Suppressor macrophage (primary cell): Measurements from ENCODE around the gene USP34.
"Not testable (repeated sequence)": the region's sequence is repeated elsewhere in the genome, so short reads cannot be mapped to it uniquely, and the experiment has no call there.

ENCODE experiments used
- DNase-seq, 4 experiments: peaks; one replicate each; pipeline ENCODE4 v3.0.0-alpha.2; 2020 to 2022

The USP34 gene

DNA sequence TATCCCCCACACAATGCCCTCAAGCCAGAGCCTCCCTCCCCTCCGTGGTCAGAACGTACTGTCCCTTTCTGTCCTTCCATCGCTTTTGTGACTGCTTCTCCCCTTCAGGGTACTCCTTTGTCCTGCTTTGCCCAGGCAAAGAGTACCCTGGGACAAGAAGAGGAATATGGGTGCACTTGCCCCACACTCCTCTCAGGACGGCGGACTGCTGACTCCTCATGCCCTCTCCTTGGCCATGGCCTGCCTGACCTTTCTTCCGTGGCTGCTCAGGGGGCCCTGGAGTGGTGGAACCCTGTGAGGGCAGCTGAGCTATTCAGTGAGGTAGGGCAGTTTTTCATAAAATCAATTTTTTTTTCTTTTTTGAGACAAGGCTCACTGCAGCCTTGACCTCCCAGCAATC lies 290.2 kb downstream of the USP34 start:
- DNase-seq, result no peak

DNA sequence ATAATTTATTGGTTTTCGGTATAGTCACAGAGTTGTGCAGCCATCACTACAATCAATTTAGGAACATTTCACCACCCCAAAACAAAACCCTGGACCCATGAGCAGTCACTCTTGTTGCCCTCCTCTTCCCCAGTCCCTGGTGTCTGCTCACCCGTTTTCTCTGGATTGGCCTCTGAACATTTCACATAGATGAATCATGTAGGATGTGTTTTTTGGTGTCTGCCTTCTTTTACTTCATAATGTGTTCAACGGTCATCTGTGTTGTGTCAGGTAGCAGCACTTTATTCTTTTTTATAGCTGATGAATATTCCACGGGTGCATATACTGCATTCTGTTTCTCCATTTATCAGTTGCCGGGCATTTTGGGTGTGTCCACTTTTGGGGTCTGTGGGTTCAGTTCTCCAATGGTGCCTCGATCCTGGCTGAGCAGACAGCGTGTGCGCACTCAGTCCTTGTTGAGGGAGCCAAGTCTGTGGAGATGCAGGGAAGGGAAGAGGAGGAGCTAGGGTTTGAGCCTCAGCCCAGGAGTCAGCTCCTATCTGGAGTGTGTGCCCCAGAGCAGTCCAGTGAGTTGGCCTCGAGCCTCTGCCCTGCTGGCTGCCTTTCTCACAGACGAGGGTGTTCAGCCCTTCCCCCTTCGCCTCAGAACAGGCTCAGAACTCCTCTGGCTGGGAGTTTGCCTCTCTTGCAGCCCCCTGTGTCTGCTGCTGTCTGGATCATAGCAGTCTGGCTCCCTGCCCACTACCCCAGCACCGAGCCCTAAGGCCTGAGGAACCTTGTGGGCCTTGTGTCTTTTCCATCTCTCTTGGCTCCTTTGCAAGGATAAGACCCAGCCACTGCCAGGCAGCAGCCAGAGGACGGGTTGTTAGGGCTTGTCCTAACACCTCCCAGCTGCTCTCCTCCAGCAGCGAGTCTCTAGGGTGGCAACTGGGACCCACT lies 290.9 kb downstream of the USP34 start:
- no peak for DNase-seq

DNA sequence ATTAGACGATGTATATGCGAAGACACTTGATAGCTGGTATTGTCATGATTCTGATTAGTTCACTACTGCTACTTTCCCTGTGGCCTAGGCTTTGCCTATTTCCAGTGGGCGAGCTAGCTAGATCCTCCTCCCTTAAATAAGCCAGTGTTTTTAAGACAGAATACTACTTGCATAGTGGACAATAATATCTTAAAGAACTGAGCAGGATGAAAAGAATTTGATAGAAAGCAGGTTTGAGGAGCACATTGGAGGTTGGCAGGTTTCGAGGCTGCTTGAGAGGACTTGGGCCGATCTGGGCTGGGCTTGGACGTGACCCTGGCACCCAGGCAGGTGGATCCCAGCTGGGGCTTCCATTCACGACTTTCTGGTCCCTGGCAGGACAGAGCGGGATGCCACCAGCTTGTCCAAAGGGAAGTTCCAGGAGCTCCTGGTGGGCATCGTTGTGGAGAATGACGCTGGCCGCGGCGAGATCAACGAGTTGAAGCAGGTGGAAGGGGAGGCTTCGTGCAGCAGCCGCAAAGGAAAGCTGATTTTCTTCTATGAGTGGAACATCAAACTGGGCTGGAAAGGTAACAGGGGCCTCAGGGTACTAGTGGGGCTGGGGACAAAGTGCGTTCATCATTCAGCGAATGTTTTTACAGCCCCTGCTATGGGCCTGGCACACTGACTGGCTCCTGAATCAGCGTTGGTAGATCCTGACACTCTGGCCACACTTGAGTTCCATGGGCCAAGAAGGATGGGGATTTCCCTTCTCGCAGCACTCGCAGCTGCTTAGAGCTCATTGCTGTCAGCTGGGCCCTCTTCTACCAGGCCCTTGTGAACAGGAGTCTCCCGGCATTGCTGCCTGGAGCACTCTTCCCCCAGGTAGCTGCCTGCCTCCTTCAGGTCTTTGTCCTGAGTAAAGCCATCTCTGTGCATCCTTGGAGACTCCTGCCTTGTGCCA lies 292.0 kb downstream of the USP34 start:
- DNase-seq, result no peak

DNA sequence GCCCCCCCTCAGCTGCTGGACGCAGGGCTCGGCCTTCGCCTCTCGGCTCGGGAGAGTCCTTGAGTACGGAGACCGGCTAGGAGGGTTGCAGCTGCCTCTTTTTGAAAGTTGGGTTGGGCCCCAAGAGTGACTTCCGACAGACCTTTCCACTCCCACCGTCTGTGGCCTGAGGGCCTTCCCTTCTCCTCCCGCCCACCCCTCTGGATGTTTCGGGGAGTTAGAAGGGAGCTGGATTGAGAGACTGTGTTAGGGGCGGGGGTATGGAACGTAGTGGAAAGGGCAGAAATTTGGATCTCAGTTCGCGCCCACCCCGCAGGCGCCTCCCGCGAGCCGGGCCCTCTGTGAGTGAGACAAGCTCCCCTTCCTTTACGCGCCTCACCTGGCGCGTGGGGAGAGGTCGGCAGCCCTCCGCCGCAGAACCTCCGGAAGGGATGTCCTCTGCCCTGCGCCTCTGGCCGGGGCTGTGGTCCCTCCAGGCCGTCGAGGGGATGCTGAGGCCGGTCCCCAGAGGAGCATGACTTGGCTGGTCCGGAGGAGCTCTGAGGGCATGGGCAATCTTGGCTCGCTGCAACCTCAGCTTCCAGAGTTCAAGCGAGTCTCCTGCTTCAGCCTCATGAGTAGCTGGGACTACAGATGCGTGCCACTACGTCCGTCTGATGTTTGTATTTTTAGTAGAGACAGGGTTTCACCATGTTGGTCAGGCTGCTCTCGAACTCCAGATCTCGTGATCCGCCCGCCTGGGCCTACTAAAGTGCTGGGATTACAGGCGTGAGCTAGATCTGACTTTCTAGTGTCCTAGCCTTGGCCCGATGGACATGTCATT lies 292.9 kb downstream of the USP34 start:
- peak; percentile 59 to 68 (median 66) for DNase-seq

DNA sequence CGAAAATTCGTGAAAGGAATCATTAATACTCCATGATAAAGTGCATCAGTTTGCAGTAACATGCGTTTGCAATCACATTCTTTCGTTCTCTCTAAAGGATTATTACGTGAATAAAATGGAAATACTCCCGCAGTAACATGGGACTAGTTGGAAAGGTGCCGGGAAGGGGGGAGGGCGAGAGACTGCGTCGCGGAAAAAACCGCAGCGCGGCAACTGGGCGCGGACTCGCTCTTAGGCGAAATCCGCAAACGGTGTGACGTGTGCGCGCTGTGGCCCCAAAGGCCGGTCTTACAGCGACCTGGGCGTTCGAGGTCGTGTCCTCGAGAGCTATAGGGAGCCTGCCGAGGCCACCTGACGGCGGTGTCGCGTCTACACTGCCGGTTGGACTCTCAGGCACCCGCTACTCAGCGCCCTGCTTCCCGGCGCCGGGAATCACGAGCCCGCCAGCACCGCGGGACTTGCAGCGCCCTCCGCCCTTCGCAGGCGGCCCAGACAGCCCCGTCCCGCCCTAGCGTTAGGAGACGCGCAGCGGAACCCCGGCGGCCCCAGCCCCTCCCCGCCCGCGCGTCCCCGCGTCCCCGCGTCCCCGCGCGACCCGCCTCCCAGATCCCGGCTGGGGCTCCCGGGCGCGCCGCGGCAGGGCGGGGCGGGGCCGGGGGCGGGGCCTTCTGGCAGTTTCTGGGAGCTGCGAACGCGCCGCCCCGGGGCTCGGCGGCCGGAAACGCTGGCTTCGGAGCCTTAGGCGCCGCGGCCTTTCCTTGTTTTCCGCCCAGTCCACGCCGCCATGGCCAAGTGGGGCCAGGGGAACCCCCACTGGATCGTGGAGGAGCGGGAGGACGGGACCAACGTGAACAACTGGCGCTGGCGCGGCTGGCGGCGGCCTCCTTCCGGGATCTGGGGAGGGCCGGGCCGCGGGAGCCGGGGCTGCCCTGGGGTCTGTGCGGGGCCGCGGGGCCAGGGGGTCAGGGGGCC lies 293.8 kb downstream of the USP34 start:
- DNase-seq, result peak; percentile 97 to 99 (median 98)

DNA sequence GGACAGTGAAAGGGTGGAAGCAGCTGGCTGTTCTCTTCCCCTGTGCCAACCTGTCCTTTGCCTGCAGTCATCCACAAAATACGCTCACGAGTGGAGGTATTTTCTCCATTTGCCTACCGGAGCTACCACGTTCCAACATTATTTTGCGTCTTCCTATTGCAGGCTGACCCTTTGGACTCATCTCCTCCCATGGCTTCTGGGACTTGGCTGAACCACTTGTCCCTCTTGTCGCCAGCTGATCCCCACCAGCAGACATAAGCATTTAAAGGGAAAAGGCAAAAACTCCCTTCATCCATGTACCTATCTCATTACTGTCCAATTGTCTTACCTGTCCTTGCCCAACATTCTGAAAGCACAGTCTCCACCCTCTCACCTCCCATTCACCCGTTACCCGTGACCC lies 295.9 kb downstream of the USP34 start:
- no peak for DNase-seq

DNA sequence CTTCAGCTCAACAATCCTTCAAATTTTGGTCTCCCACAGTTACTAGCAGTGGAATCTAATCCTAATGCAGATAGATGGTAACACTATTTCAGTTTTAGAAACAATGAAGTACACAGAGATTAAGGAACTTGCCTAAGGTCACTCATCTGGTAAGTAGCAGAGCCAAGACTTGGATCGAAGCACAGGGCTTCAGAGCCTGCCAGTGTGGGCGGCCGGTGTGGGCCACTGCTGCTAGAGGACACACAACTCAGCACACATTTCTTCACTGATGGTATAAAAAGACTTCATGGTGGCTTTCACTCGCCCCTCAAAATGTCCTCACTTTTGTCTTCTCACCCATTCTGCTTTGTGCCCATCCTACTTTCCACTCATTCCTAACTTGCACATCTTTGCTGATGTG lies 297.8 kb downstream of the USP34 start:
- DNase-seq, result peak; percentile 53 to 79 (median 72)

DNA sequence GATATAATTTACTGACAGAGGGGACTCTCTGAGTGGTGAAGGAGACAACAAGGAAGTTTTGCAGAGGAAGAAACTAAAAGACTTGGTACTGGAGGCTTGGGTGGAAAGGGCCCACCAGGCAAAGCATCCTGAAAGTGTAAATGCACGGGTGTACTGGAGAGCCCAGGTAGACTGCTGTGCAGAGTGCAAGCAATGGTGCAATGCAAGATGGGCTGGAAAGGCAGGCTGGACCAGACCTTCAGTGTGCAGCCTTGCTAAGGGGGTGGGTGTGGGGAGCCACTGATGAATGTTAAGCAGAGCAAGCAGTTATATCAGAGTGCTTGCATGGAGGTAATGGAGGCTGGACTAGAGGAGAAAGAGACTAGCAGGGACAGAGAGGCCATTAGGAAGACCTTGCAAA lies 298.2 kb downstream of the USP34 start:
- DNase-seq, result no peak

DNA sequence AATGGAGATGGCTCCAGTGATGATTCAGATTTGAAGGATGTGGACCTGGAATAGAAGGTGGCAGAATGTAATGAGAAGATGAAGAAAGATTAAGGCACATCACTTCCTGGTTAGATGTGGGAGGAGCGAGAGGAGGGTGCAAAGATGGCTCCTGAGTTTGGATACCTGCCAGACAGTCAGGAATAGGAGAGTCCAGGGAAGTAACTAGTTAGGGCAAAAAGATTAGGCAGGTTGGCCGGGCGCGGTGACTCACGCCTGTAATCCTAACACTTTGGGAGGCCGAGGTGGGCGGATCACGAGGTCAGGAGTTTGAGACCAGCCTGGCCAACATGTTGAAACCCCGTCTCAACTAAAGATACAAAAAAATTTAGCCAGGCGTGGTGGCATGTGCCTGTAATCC lies 303.3 kb downstream of the USP34 start:
- no peak for DNase-seq

DNA sequence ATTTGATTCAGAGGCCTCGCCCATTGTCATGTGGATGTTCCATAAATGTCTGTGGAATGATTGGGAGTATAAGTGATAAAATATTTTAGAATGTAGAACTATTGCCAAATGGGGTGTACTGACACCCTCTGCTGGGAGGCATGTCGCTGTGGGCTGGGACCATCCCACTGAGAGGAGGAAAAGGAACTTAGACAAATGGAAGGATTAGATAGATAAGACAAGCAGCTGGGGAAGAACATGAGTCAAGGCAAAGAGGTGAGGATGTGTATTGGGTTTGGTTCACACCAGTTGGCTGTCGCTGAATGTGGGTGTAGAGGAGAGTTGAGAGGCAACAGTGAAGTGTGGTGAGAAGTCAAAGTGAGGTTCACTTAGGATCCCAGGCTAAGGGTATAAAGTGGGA lies 304.9 kb downstream of the USP34 start:
- peak in 3 of 4 experiments; percentile 23 to 41 (median 28) for DNase-seq

DNA sequence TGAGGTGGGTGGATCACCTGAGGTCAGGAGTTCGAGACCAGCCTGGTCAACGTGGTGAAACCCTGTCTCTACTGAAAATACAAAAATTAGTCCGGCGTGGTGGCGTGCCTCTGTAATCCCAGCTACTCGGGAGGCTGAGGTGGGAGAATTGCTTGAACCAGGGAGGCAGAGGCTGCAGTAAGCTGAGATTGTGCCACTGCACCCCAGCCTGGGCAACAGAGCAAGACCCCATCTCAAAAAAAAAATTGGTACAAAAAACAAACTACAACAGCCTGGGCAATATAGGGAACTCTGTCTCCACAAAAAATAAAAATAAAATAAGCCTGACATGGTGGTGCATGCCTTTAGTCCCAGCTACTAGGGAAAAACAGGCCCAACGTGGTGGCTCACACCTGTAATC lies 305.8 kb downstream of the USP34 start:
- DNase-seq, result not testable (repeated sequence)

DNA sequence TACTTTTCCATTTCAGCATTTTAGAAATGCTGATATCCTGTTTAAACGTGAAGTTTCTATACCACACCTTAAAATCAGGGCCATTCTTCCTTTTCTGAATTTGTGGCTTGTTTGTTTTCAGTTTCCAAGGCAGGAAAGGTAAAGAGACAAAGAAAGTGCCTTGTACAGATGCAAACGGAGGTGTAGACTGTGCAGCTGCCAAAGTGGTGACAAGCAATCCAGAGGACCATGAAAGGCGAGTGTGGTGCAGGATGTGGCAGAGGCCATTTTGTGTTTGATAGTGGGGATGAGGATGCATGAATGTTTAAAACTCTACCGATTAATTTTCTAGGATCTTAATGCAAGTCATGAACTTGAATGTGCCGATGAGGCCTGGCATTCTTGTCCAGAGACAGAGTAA lies 308.2 kb downstream of the USP34 start:
- DNase-seq, result no peak

DNA sequence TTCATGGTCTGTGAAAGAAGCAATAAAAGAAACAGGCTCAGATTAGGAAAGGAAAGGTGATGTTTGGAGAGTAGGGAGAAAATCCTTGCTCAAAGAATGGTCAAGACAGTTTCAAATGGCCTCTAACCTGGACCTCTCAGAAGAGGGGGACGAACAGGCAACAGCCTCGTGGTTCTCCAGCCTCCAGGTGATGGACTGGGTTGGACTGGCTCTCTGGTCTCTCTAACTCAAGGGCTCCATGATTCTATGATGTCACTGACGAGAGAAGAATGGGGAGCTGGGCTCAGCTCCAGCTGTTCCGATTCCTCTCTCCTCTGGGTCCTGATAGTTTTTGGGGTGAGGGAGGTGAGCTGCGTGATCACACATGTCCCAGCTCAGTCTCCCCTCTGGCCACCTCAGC lies 309.0 kb downstream of the USP34 start, which contains the start of gene C2orf74:
C2orf74 (plus strand) TSS at position 301 of the 400 bp plus-strand sequence. CDS start 327 bp downstream, outside the sequence.
- no peak for DNase-seq

DNA sequence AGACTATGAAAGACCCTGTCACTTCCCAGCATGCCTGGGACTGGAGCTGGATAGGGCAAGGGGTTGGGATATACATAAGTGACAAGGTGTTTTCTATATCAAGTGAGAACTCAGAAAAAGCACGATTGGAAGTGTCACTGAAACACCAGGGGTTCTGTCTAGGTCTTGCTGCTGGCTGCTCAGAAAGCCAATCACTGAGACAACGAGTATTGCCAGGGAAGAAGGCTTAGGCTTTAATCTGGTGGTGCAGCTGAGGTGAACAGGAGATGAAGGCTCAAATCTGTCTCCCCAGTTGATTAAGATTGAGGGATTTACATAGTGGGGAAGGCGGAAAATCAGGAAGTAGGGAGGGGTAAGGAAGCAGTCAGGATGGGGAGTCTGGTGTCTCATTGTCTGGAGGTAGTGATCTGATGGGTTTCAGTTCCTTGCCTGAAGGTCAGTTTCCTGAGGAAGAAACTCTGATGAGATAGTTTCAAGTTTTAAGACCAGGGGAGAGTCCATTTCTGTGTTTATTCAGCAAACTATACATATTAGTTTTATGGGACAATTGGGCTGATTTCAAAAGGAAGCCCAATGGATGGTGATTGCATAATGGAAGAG lies 312.4 kb downstream of the USP34 start:
- DNase-seq, result peak; percentile 46 to 87 (median 77)

DNA sequence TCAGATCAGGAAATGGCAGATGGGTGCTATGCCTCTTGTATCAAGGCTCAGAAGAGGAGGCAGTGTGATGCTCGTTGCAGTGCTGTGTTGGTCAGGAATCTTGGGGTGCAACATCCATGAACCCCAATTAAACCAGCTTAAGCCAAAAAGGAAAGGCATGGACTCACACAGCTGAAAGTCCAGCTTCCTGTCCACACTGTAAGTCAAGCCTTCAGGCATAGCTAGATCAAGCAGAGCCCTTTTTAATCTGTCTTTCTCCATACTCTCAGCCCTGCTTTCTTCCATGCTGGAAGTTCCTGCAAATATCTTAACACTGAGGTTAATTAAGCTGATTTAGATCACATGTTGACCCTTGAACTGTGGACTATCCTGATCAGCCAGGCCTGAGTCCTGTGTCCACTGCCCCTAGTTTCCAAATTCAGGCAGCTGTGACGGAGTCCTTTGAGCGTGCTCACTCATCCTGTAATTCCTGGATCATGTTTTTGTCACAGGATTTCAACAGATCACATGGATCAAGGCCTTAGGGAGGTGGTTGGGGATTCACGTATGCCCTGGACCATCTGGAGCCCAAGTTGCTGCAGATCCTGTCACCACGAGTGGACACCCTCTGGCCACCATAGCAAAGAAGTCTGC lies 313.4 kb downstream of the USP34 start:
- peak in 1 of 4 experiments; percentile 8 for DNase-seq

DNA sequence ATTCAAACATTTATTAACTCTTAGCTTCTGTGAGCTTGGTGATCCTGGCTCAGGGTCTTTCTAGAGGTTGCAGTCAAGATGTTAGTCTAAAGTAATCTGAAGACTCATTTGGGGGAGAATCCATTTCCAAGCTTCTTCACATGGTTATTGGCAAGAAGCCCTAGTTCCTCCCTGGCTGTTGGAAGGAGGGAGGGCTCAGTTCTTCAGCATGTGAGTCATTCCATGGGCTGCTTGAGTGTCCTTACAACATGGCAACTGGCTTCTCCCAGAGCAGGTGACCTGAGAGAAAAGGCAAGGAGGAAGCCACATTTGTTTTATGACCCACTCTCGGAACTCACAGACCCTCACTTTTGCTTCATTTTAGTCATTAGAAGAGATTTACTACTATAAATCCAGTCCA lies 319.5 kb downstream of the USP34 start:
- peak; percentile 20 to 64 (median 46) for DNase-seq

DNA sequence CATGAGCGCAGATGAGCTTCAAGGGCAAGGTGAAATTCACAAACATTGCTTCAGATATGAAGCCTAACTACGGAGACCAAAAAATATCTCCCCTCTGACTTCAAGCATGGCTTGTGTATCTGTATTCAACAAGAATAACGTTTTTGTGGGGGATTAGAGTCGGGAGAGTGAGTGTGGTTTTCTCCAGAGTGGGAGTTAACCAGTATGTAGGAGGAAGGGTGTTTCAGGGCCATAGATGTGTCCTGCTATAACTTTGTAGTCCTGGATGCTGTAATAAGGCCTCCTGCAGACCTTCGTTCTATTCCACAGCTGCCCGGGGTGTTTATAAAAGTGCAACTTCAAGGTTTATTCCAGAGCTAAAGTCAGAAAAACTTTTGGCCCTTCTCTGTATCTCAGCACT lies 321.8 kb downstream of the USP34 start:
- DNase-seq, result no peak

DNA sequence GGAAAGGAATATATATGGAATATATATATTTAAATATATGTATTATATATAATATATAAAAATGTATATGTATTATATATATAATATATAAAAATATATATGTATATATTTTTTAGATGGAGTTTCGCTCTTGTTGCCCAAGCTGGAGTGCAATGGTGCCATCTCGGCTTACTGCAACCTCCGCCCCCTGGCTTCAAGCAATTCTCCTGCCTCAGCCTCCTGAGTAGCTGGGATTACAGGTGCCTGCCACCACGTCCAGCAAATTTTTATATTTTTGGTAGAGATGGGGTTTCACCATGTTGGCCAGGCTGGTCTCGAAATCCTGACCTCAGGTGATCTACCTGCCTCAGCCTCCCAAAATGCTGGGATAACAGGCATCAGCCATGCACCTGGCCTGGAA lies 322.8 kb downstream of the USP34 start:
- not testable (repeated sequence) for DNase-seq

DNA sequence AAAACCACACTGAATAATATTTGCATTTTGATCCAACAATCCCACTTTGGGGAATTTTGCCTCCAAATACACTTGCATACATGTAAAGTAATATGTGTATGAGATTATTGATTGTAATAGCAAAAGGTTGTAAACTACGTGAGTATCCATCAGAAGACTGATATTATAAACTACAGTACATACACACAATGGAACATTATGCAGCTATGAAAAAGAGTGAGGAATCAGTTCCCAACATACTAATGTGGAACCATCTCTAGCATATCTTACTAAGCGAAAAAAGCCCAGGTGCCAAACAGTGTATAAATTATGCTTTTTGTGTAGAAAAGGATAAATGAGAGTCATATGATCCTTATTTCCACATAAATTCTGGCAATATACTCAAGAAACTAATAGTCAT lies 324.9 kb downstream of the USP34 start:
- DNase-seq, result no peak

DNA sequence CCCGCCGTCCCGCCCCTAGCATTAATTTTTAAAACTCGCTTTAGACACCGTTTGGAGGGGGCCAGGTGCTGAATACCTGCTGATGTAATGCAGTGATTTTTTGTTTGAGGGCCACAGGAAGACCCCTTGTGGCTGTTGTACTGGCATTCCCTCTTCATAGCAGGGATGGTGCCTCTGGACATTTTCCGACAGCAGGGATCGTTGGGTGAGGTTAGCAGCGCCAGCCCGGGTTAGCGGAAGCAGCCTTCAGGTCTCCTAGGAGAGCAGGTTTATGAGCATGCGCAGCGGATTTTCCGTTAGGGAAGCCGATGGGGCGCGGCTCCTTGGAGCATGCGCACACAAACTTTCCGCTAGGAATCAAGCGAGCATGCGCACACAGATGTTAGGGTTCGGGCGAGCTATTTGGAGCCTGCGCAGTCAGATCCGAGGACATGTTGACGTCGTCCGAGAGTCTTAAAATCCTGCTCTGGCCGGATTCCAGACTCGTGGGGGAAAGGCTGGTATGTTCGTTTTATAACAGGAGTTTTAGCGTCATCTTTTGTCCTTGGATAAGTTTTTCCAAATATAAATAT lies 326.1 kb downstream of the USP34 start:
- DNase-seq, result peak; percentile 98 to 100 (median 100)
